Sciatic nerve (tissue), 2 donors: Measurements from ENCODE around the gene OR4C13. TPM values are rescaled to one million over a fixed set of nuclear protein-coding genes. Genes with fewer than 3 reads are reported as not detected.
"Not testable (repeated sequence)": the region's sequence is repeated elsewhere in the genome, so short reads cannot be mapped to it uniquely, and the experiment has no call there.

ENCODE experiments used
- ATAC-seq: fragments of 200-7000 bp; cut with Tn5 transposase; one replicate; pipeline ENCODE4 v1.9.1; 2020; ENCODE audit warnings: mild to moderate bottlenecking, moderate library complexity
- DNase-seq: peaks from one replicate; pipeline ENCODE4 v3.0.0-alpha.2; 2020; ENCODE audit warnings: low spot score
- intact Hi-C: fragments of 100-400 bp; cut with DNase I; formaldehyde crosslinking; loops from one replicate; pipeline ENCODE4 v1.14.2; 2022
- total RNA-seq: library from RNA; stranded (reverse); fragmentation: NEBNext Ultra II Directional; extraction: Animal tissue kit (Norgen Biotek cat#: 25700); gene quantifications from one replicate; pipeline ENCODE4 v1.2.1, GENCODE V29; 2021
- donor health status: DM: no; HTN: no; CAD: no.
- donor health status: DM: no; HTN: no; CAD: no.

OR4C13 gene
- total RNA-seq = not detected

DNA sequence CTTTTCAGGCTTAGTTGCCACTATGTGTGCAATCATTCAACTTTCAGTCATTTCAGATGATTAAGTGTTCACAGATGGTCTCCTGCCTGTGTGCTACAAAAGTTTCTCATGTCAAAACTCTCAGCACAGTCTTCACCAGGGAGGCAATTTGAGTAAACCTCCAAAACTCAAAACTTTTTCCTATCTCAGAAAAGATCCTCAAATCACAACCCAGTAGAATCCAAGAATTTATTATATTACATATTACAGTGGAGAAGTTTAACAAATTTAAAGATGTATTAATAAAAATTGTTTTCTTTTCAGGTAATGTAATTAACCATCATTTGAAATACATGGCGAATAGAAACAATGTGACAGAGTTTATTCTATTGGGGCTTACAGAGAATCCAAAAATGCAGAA lies at the start of gene OR4C13:
Gene OR4C13 (plus strand): TSS at position 301 of the 400 bp plus-strand sequence. CDS start 32 bp downstream, at position 333.
- intact Hi-C loops = no loop called here
- DNase-seq = no peak
- no peak for ATAC-seq

DNA sequence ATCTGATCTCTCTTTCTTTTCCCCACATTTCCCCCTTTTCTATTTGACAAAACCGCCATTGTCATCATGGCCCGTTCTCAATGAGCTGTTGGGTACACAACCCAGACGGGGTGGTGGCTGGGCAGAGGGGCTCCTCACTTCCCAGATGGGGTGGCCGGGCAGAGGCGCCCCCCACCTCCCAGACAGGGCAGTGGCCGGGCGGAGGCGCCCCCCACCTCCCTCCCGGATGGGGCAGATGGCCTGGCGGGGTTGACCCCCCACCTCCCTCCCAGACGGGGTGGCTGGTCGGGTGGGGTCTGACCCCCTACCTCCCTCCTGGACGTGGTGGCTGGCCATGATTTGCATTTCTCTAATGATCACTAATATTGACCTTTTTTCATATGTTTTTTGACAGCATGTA lies 40.7 kb upstream of the OR4C13 start:
- ATAC-seq, DNase-seq, intact Hi-C loops: not testable (repeated sequence)

DNA sequence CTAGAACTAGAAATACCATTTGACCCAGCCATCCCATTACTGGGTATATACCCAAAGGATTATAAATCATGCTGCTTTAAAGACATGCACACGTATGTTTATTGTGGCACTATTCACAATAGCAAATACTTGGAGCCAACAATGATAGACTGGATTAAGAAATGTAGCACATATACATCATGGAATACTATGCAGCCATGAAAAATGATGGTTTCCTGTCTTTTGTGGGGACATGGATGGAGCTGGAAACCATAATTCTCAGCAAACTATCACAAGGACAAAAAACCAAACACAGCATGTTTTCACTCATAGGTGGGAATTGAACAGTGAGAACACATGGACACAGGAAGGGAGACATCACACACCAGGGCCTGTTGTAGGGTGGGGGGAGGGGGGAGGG lies 3.5 kb upstream of the OR4C13 start:
- ATAC-seq, DNase-seq, intact Hi-C loops: not testable (repeated sequence)

GRCh38 chr11:49973439-49973838 lies 21.2 kb downstream of the OR4C13 start:
- intact Hi-C loops, DNase-seq, ATAC-seq: not testable (repeated sequence)

GRCh38 chr11:49982435-49982834 lies 30.2 kb downstream of the OR4C13 start, which contains the start of gene OR4C12:
TSS of gene OR4C12 (minus strand) at chr11:49982535. CDS start at chr11:49982501, 34 bp downstream.
- DNase-seq, intact Hi-C loops, ATAC-seq: not testable (repeated sequence)

- intact Hi-C loops = no loop called here
- ATAC-seq (no peak), DNase-seq (no peak)
Observed at GRCh38 chr11:49995565-49995964, 43.4 kb downstream of the OR4C13 start.

Other genes with a start within 250 kb of the OR4C13 start
- not detected for gene OR4C12, start 30.1 kb downstream of the OR4C13 start, total RNA-seq
- gene OR4C45, start 80.5 kb downstream of the OR4C13 start, total RNA-seq = not detected